H9 (cell line): ENCODE results near the gene EHBP1L1. TPM values are rescaled to one million over a fixed set of nuclear protein-coding genes. Genes with fewer than 3 reads are reported as not detected.

Experiments
- DNase-seq: peaks from one replicate; pipeline ENCODE4 v3.0.0-alpha.2; 2017
- H2AFZ ChIP-seq: one replicate; pipeline ENCODE4 v1.6.1; 2013; ENCODE audit warnings: mild to moderate bottlenecking, low read length, control low read depth, moderate library complexity
- H2AK5ac ChIP-seq: 2 replicates; pipeline ENCODE4 v1.6.1; 2013; ENCODE audit warnings: low read length, control low read depth, mixed read lengths; ENCODE audit not compliant: insufficient read length
- H2BK120ac ChIP-seq: one replicate; pipeline ENCODE4 v1.6.1; 2013; ENCODE audit warnings: low read depth, mild to moderate bottlenecking, low read length, control low read depth, inconsistent platforms; ENCODE audit not compliant: poor library complexity, severe bottlenecking
- H2BK12ac ChIP-seq: 2 replicates; pipeline ENCODE4 v1.6.1; 2013; ENCODE audit warnings: low read length, control low read depth, mixed read lengths, low read depth; ENCODE audit not compliant: insufficient read length
- H2BK15ac ChIP-seq: 2 replicates; pipeline ENCODE4 v1.6.1; 2013; ENCODE audit warnings: low read depth, low read length, control low read depth
- H2BK20ac ChIP-seq: one replicate; pipeline ENCODE4 v1.6.1; 2013; ENCODE audit warnings: low read depth, mild to moderate bottlenecking, low read length, control low read depth, inconsistent platforms; ENCODE audit not compliant: poor library complexity, severe bottlenecking
- H2BK5ac ChIP-seq: 2 replicates; pipeline ENCODE4 v1.6.1; 2013; ENCODE audit warnings: low read length, control low read depth, mixed read lengths; ENCODE audit not compliant: insufficient read length
- H3K14ac ChIP-seq: 2 replicates; pipeline ENCODE4 v1.6.1; 2013; ENCODE audit warnings: low read length, control low read depth; ENCODE audit not compliant: insufficient read depth
- H3K18ac ChIP-seq: 2 replicates; pipeline ENCODE4 v1.6.1; 2013; ENCODE audit warnings: low read depth, mild to moderate bottlenecking, mixed read lengths, low read length, control low read depth; ENCODE audit not compliant: insufficient read length
- H3K23ac ChIP-seq: 2 replicates; pipeline ENCODE4 v1.6.1; 2013; ENCODE audit warnings: low read length, control low read depth, mixed read lengths, low read depth; ENCODE audit not compliant: insufficient read length
- H3K23me2 ChIP-seq: 2 replicates; pipeline ENCODE4 v1.6.1; 2013; ENCODE audit warnings: low read depth, mild to moderate bottlenecking, mixed read lengths, low read length, control low read depth; ENCODE audit not compliant: insufficient read length, poor library complexity, severe bottlenecking
- H3K27ac ChIP-seq: 2 replicates; pipeline ENCODE4 v1.5.1; 2013; ENCODE audit warnings: low read length, control low read depth, mixed read lengths, low read depth; ENCODE audit not compliant: insufficient read length
- H3K27me3 ChIP-seq: 2 replicates; pipeline ENCODE4 v1.6.1; 2013; ENCODE audit warnings: low read length, control low read depth, inconsistent platforms; ENCODE audit not compliant: insufficient read depth
- H3K4ac ChIP-seq: 2 replicates; pipeline ENCODE4 v1.6.1; 2013; ENCODE audit warnings: low read depth, mild to moderate bottlenecking, control low read depth, inconsistent platforms, low read length, moderate library complexity
- H3K4me1 ChIP-seq: 2 replicates; pipeline ENCODE4 v1.6.1; 2013; ENCODE audit warnings: low read length, control low read depth, inconsistent platforms; ENCODE audit not compliant: insufficient read depth
- H3K4me2 ChIP-seq: 2 replicates; pipeline ENCODE4 v1.6.1; 2013; ENCODE audit warnings: low read length, control low read depth, mixed read lengths; ENCODE audit not compliant: insufficient read length, insufficient read depth
- H3K56ac ChIP-seq: 2 replicates; pipeline ENCODE4 v1.6.1; 2013; ENCODE audit warnings: low read depth, mild to moderate bottlenecking, mixed read lengths, low read length, control low read depth; ENCODE audit not compliant: insufficient read length
- H3K79me1 ChIP-seq: 2 replicates; pipeline ENCODE4 v1.6.1; 2013; ENCODE audit warnings: low read depth, mild to moderate bottlenecking, moderate library complexity, low read length, control low read depth, inconsistent platforms; ENCODE audit not compliant: insufficient read depth, poor library complexity, severe bottlenecking
- H3K79me2 ChIP-seq: 2 replicates; pipeline ENCODE4 v1.6.1; 2013; ENCODE audit warnings: low read length, control low read depth, inconsistent platforms; ENCODE audit not compliant: insufficient read depth
- H3K9ac ChIP-seq: 2 replicates; pipeline ENCODE4 v1.6.1; 2013; ENCODE audit warnings: low read length, control low read depth, mixed read lengths; ENCODE audit not compliant: insufficient read length; ENCODE audit errors: extremely low read depth
- H3K9me3 ChIP-seq: one replicate; pipeline ENCODE4 v1.6.1; 2013; ENCODE audit warnings: low read depth, low read length, inconsistent platforms; ENCODE audit not compliant: control insufficient read depth
- H3T11ph ChIP-seq: one replicate; pipeline ENCODE4 v1.6.1; 2013; ENCODE audit warnings: mild to moderate bottlenecking, low read length, control low read depth, inconsistent platforms
- H4K20me1 ChIP-seq: one replicate; pipeline ENCODE4 v1.6.1; 2013; ENCODE audit not compliant: control insufficient read depth, insufficient read length, insufficient read depth
- H4K5ac ChIP-seq: 2 replicates; pipeline ENCODE4 v1.6.1; 2013; ENCODE audit warnings: low read depth, mild to moderate bottlenecking, mixed read lengths, low read length, control low read depth; ENCODE audit not compliant: insufficient read length
- H4K8ac ChIP-seq: replicated peaks from 2 replicates; pipeline ENCODE4 v1.6.1; 2013; ENCODE audit warnings: low read length, control low read depth, mixed read lengths, low read depth; ENCODE audit not compliant: insufficient read length
- H4K91ac ChIP-seq: 2 replicates; pipeline ENCODE4 v1.6.1; 2013; ENCODE audit warnings: low read depth, mild to moderate bottlenecking, moderate library complexity, mixed read lengths, low read length, control low read depth; ENCODE audit not compliant: insufficient read length
- H3K27ac Mint-ChIP-seq, 3 experiments: 2 replicates in 2 of 3; 3 replicates in 1 of 3; pipeline ENCODE4 v1.8.0; 2020 to 2021; ENCODE audit warnings: mixed read lengths in 3 of 3, mild to moderate bottlenecking in 1 of 3, moderate library complexity in 1 of 3
- H3K27me3 Mint-ChIP-seq: 2 replicates; pipeline ENCODE4 v1.8.0; 2021; ENCODE audit warnings: low read depth, mild to moderate bottlenecking, moderate library complexity, mixed read lengths
- H3K36me3 Mint-ChIP-seq, 3 experiments: 2 replicates in 2 of 3; 3 replicates in 1 of 3; pipeline ENCODE4 v1.8.0; 2020 to 2021; ENCODE audit warnings: low read depth in 3 of 3, mixed read lengths in 3 of 3; ENCODE audit not compliant: insufficient read depth in 1 of 3
- H3K4me1 Mint-ChIP-seq, 2 experiments: 2 replicates each; pipeline ENCODE4 v1.8.0; 2020; ENCODE audit warnings: mixed read lengths in 2 of 2
- H3K4me3 Mint-ChIP-seq, 2 experiments: 2 replicates in 1 of 2; 3 replicates in 1 of 2; pipeline ENCODE4 v1.8.0; 2020 to 2021; ENCODE audit warnings: mild to moderate bottlenecking in 2 of 2, mixed read lengths in 2 of 2, moderate library complexity in 1 of 2
- H3K9me3 Mint-ChIP-seq, 2 experiments: 2 replicates in 1 of 2; 3 replicates in 1 of 2; pipeline ENCODE4 v1.8.0; 2020; ENCODE audit warnings: mild to moderate bottlenecking in 2 of 2, mixed read lengths in 2 of 2, moderate library complexity in 1 of 2
- WGBS: extraction: QIAGEN DNeasy Blood & Tissue Kit; methylation state at CpG from one replicate; pipeline ENCODE4 v1.1.7; 2013; ENCODE audit warnings: missing lambda C conversion rate, low lambda C conversion rate, mixed read lengths; ENCODE audit not compliant: insufficient read length; ENCODE audit errors: extremely low coverage; 5-methylcytosine and 5-hydroxymethylcytosine counted together
- total RNA-seq: library from RNA; stranded (reverse); gene quantifications from 2 replicates; pipeline ENCODE4 v1.2.1, GENCODE V29; 2021
- TF ChIP-seq, protein P1 (sequence below): fragments of 200-600 bp; sonication (generic); conservative IDR thresholded peaks from 3 replicates; pipeline ENCODE4 v1.8.0; 2021; ENCODE audit warnings: antibody characterized with exemption, mild to moderate bottlenecking

The EHBP1L1 gene
- total RNA-seq, 1 experiment from 2014 or later: 13.8 TPM

DNA sequence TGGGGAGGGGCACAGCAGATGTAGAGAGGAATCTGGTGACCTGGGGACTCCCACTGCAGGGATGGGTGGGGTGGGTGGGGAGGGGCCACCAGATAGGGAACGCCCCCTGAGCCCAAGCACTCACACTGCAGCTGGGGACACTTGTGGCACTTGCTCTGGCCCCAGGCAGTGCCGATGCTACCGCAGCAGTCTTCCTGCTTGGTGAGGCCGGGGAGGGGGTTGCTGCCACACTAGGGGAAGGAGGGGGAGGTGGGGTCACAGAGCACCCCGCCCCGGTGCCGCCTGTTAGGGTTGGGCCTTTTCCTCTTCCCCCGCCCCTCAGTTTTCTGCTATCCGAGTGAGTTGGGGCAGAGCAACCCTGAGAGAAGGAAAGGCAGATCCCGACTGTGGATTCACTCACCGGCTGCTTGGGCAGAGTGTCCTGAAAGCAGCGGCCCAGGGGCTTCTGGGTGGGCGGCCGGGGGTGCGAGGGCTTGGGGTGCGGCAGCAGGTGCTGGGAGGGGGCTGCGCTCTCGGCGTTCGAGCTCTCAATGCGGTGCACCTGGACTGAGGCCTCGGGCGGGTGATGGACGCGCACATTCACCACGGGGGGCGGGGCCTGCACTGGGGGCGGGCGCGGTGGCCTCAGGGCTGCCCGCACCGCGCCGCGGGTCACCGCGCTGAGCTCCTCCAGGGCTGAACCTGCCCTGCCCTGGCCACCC, 22.4 kb upstream of the EHBP1L1 start:
- peak; percentile 91 for DNase-seq
- H2BK12ac ChIP-seq: no peak overlapping the region
- Mint-ChIP-seq H3K27ac (no peak overlapping the region), H3K27me3 (peaks cover 66% of the 10 kb centered on the region), H3K4me1 (peaks cover 43 to 55% of the 10 kb centered on the region in 2 experiments), H3K9me3 (no peaks in the 10 kb centered on the region; a peak in 1 of 5 replicates), H3K36me3 (no peaks in the 10 kb centered on the region), H3K4me3 (peak overlapping the region; percentile 42 to 58; a peak in 4 of 5 replicates)
- no peaks in the 10 kb centered on the region for H3K9me3 ChIP-seq
- H3K18ac ChIP-seq: no peak overlapping the region
- no peak overlapping the region for H3K27ac ChIP-seq
- H3K23ac ChIP-seq: no peak overlapping the region
- no peak overlapping the region for H3T11ph ChIP-seq
- WGBS: no CpG with 5 or more reads among the region's 37 CpGs
- TF ChIP-seq, protein P1, sequence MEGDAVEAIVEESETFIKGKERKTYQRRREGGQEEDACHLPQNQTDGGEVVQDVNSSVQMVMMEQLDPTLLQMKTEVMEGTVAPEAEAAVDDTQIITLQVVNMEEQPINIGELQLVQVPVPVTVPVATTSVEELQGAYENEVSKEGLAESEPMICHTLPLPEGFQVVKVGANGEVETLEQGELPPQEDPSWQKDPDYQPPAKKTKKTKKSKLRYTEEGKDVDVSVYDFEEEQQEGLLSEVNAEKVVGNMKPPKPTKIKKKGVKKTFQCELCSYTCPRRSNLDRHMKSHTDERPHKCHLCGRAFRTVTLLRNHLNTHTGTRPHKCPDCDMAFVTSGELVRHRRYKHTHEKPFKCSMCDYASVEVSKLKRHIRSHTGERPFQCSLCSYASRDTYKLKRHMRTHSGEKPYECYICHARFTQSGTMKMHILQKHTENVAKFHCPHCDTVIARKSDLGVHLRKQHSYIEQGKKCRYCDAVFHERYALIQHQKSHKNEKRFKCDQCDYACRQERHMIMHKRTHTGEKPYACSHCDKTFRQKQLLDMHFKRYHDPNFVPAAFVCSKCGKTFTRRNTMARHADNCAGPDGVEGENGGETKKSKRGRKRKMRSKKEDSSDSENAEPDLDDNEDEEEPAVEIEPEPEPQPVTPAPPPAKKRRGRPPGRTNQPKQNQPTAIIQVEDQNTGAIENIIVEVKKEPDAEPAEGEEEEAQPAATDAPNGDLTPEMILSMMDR: no peak
- H3K14ac ChIP-seq: no peak overlapping the region
- H3K9ac ChIP-seq: no peak overlapping the region
- H2AK5ac ChIP-seq: no peak overlapping the region
- no peaks in the 10 kb centered on the region; the same call in 1 of the 2 replicates for H3K27me3 ChIP-seq
- no peak overlapping the region for H2BK120ac ChIP-seq
- no peak overlapping the region for H2BK15ac ChIP-seq
- no peaks in the 10 kb centered on the region for H3K23me2 ChIP-seq
- H3K56ac ChIP-seq: no peak overlapping the region
- no peaks in the 10 kb centered on the region for H4K20me1 ChIP-seq
- no peaks in the 10 kb centered on the region for H3K79me2 ChIP-seq
- peaks cover 8% of the 10 kb centered on the region; the same call in 1 of the 2 replicates for H3K4me1 ChIP-seq
- H2AFZ ChIP-seq: no peak overlapping the region
- no peak overlapping the region for H4K91ac ChIP-seq
- H3K79me1 ChIP-seq: no peaks in the 10 kb centered on the region
- no peak overlapping the region for H2BK20ac ChIP-seq
- H3K4me2 ChIP-seq: peak overlapping the region; percentile 49
- H2BK5ac ChIP-seq: no peak overlapping the region
- H4K8ac ChIP-seq: no peak overlapping the region
- no peak overlapping the region for H3K4ac ChIP-seq
- H4K5ac ChIP-seq: no peak overlapping the region
